GM18907 (cell line): ENCODE data around the gene SBK2.
"Not testable (repeated sequence)": the region's sequence is repeated elsewhere in the genome, so short reads cannot be mapped to it uniquely, and the experiment has no call there.

Experiments used
- ATAC-seq: cut with Tn5 transposase; IDR thresholded peaks from one replicate; pipeline ENCODE4 v1.9.1; 2021; ENCODE audit warnings: mild to moderate bottlenecking, moderate library complexity; ENCODE audit not compliant: unreplicated experiment

SBK2 gene, protein sequence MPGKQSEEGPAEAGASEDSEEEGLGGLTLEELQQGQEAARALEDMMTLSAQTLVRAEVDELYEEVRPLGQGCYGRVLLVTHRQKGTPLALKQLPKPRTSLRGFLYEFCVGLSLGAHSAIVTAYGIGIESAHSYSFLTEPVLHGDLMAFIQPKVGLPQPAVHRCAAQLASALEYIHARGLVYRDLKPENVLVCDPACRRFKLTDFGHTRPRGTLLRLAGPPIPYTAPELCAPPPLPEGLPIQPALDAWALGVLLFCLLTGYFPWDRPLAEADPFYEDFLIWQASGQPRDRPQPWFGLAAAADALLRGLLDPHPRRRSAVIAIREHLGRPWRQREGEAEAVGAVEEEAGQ

DNA sequence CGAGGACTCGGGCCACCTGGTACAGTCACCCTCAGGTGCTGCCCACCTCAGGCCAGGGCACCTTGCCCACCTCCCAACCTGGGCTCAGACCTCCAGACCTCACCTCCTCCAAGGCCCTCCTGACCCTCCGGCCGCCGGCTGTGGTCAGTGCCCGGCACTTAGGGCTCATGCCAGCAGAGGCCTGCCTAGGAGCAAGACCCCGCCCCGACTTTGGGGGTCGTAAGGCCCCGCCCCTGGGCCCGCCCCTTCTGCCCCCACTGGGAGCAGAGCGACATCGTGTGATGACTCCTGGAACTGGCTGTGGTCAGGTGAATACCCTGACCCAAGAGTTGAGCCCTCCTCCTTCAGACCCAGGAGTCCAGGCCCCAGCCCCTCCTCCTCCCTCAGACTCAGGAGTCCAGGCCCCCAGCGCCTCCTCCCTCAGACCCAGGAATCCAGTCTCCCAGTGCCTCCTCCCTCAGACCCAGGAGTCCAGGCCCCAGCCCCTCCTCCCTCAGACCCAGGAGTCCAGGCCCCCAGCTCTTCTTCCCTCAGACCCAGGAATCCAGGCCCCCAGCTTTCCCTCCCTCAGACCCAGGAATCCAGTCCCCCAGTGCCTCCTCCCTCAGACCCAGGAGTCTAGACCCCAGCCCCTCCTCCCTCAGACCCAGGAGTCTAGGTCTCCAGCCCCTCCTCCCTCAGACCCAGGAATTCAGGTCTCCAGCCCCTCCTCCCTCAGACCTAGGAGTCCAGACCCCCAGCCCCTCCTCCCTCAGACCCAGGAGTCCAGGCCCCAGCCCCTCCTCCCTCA, at the start of gene SBK2:
TSS of gene SBK2 (minus strand) at position 183 of the 790 bp plus-strand sequence. CDS start 839 bp downstream, outside the sequence.
- no peak for ATAC-seq

- ATAC-seq, result no peak
Observed at GRCh38 chr19:55585658-55586339, 48.9 kb upstream of the SBK2 start.

DNA sequence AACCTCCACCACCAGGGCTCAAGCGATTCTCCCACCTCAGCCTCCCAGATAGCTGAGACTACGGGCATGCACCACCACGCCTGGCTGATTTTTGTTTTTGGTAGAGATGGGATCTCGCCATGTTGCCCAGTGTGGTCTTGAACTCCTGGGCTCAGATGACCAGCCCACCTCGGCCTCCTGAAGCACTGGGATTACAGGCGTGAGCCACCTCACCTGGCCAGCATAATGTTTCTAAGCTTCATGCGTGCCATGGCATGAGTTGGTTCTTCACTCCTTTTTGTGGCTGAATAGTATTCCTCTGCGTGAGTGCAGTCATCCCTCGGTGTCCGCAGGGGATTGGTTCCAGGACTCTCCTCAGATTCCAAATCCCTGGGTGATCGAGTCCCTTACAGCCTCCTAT, 47.9 kb upstream of the SBK2 start:
- no peak for ATAC-seq

- not testable (repeated sequence) for ATAC-seq
Observed at GRCh38 chr19:55583897-55584296, 47.0 kb upstream of the SBK2 start.

DNA sequence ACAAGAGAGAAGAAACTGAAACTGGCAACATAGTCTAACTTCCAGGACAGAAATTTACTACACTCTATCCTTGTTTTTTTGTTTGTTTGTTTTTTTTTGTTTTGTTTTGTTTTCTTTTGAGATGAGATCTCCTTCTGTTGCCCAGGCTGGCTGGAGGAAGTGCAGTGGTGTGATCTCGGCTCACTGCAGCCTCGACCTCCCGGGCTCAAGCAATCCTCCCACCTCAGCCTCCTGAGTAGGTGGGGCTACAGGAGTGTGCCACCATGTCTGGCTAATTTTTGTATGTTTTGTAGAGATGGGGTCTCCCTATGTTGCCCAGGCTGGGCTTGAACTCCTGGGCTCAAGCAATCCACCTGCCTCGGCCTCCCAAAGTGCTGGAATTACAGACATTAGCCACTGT, 45.4 kb upstream of the SBK2 start:
- not testable (repeated sequence) for ATAC-seq

DNA sequence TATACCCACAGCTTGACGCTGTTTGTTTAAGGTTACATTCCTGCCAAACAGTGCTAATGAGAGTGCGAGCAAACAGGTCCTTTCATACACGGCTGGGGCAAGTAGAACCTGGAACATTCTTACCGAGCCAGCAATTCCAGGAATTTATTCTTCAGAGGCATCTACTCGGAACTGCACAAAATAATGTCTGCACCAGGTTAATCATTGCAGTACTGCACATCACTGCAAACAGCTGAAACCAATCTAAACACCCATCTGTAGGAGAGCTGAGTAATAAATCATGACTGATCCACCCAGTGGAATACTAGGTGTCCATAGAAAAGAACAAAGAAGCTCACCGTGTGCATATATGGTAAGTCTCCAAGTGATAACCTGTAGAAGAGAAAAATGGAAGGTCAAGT, 44.9 kb upstream of the SBK2 start:
- no peak for ATAC-seq

GRCh38 chr19:55581145-55581822, 44.4 kb upstream of the SBK2 start:
- no peak for ATAC-seq

GRCh38 chr19:55580628-55581144, 43.8 kb upstream of the SBK2 start, which contains the start of gene ZNF579:
TSS of gene ZNF579 (minus strand) at chr19:55580848. CDS start at chr19:55579639, 1,209 bp downstream.
- ATAC-seq, result no peak

GRCh38 chr19:55579766-55580621, 43.1 kb upstream of the SBK2 start:
- ATAC-seq, result no peak

DNA sequence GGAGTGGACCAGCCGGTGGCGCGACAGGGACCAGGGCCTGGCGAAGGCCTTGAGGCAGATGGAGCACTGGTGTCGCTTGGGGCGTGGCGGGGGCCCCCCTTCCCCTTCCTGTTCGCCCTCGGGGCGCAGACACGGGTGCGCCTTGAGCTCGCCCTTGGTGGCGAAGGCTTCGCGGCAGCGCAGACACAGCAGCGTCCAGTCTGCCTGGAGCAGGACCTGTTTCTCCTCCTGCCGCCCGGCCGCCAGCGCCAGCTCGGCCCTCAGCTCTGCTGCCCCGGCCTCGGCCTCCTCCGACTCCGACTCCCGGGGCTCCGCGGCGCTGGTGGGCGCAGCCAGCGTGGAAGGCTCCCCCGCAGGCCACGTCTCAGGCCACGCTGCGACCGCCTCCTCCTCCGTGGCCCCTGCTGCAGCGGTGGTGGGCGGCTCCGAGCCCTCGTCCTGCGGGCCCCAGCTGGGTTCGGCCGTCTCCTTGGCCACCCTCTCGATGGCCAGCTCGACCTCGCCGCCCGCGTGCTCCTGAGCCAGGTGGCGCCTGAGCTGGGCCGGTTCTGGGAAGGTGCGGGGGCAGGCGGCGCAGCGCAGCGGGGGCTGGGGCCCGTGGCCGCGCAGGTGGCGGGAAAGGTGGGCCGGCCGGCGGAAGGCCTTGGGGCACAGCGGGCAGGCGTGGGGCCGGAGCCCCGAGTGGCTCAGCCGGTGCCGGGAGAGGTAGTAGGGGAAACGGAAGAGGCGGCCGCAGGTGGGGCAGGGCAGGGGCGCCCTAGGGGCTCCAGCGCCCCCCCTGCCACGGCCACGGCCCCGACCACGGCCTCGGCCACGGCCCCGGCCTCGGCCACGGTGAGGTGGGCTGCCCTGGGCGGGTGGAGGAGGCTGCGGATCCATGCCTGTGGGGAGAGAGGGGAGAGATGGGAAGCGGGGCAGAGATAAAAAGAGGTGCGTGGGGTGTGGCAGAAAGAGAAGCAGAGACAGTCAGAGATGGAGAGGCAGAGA, 42.1 kb upstream of the SBK2 start:
- ATAC-seq, result no peak

DNA sequence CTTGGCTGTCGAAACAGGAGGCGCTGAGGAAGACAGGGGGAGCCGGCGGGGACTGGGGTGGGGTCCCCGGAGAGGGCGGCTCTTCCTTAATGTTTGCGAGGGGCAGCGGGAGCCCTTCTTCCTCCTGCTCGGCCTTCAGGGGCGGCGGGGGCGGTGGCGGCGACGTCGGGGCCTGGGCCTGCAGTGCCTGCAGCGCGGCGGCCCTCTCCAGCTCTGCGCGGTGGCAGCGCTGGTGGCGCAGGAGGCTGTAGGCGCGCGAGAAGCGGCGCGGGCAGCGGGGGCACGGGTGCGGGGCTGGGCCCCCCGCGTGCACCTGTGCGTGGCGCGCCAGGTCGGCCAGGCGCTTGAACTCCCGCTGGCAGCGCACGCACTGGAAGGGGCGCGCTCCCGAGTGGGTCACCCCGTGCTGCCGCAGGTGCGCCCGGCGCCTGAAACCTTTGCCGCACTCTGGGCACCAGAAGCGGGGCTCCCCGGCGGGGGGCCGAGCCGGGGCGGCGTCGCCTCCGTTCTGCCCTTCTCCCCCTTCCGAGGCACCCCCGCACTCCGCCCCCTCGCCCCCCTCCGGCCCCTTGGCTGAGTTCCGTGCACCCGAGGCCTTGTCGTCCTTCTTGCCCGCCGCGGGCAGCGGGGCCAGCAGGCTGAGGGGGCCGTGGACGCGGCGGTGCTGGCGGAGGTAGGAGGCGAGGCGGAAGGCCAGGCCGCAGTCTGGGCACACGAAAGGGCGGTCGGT, 41.3 kb upstream of the SBK2 start:
- ATAC-seq, result no peak

DNA sequence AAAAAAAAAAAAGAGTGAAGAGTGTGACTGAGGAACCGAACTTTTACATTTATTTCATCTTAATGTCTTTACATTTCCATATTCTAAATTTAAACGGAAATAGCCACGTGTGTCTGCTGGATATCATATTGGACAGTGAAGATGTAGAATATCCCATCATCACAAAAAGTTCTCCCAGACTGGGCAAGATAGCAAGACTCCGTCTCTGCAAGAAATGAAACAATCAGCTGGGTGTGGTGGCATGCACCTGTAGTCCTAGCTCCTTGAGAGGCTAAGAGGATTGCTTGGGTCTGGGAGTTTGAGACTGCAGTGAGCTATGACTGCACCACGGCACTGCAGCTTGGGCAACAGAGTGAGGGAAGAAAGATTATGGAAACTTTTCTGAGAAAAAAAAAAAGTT, 39.8 kb upstream of the SBK2 start:
- ATAC-seq, result no peak

- ATAC-seq, result not testable (repeated sequence)
Observed at GRCh38 chr19:55573929-55574328, 37.0 kb upstream of the SBK2 start.

DNA sequence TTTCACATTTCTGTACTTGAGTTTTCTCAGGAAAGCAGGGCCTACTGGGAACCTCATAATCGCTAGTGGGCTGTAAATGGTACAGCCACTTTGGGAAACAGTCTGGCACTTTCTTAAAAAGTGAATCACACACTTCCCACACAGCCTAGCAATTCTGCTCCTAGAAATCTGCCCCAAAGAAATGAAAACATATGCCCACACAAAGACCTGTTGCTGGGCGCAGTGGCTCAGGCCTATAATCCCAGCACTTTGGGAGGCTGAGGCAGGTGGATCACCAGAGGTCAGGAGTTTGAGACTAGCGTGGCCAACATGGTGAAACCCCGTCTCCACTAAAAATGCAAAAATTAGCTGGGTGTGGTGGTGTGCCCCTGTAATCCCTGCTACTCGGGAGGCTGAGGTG, 32.5 kb upstream of the SBK2 start:
- ATAC-seq, result not testable (repeated sequence)

DNA sequence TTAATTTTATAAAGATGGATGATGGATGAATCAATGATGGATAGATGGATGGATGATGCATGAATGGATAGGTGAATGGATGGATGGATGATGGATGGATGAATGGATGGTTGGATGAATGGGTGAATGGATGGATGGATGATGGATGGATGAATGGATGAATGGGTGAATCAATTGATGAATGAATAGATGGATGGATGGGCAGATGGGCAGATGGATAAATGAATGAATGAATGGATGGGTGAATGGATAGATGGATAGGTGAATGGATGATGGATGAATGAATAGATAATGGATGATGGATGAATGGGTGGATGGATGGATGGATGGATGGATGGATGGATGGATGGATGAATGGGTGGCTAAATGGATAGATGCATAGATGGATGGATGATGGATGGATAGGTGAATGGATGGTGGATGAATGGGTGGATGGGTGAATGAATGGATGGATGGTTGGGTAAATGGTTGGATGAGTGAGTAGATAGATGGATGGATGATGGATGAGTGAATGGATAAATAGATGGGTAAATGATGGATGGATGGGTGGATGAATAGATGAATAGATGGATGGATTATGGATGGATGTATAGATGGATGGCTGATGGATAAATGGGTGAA, 30.9 kb upstream of the SBK2 start:
- no peak for ATAC-seq

DNA sequence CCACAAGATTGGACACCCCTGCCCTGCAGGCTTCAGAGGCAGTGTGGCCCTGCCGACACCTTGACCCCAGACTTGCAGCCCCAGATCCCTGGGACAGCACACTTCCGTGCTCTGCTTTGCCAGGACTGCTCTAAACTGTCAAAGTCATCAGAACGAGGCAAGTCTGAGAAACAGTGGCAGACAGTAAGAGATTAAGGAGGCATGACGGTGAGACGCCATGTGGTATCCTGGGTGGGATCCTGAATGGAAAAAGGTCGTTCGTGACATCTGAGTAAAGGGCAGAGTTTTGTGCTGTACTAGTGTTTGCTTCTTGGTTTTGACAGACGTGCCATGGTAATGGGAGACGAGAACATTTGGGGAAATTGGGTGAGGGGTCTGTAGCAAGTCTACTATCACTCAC, 29.9 kb upstream of the SBK2 start:
- ATAC-seq, result no peak

GRCh38 chr19:55563261-55563690, 26.3 kb upstream of the SBK2 start:
- ATAC-seq, result no peak
